A172 (cell line): Measurements from ENCODE around the gene JMY. TPM values are rescaled to one million over a fixed set of nuclear protein-coding genes. Genes with fewer than 3 reads are reported as not detected.

Source experiments
- DNase-seq: peaks from one replicate; pipeline ENCODE4 v3.0.0-alpha.2; 2015; ENCODE audit warnings: low spot score
- total RNA-seq: library from RNA; depleted of rRNA; stranded (reverse); fragments of >200 nt; shearing (Covaris generic); gene quantifications from 2 replicates; pipeline ENCODE4 v1.2.3, GENCODE V29; 2014; rRNA removed

The JMY gene
- total RNA-seq: 10.4 and 12.6 TPM in 2 replicates

GRCh38 chr5:79235634-79236361, at the start of gene JMY:
Gene JMY (plus strand): TSS chr5:79236131. CDS start chr5:79236651, 520 bp downstream.
- DNase-seq: peak; percentile 63

- DNase-seq: no peak
Observed at GRCh38 chr5:79186455-79186854, 49.5 kb upstream of the JMY start.

GRCh38 chr5:79189439-79190234, 46.3 kb upstream of the JMY start:
- DNase-seq: no peak

GRCh38 chr5:79190235-79190529, 45.7 kb upstream of the JMY start:
- no peak for DNase-seq

GRCh38 chr5:79191457-79191856, 44.5 kb upstream of the JMY start:
- peak; percentile 16 for DNase-seq

GRCh38 chr5:79193643-79194042, 42.3 kb upstream of the JMY start:
- peak; percentile 83 for DNase-seq

- DNase-seq: peak; percentile 46
Observed at GRCh38 chr5:79200573-79201183, 35.3 kb upstream of the JMY start.

GRCh38 chr5:79201206-79201605, 34.7 kb upstream of the JMY start:
- DNase-seq: peak; percentile 61

- peak; percentile 97 for DNase-seq
Observed at GRCh38 chr5:79202076-79202475, 33.9 kb upstream of the JMY start.

- DNase-seq: peak; percentile 33
Observed at GRCh38 chr5:79205965-79206364, 30.0 kb upstream of the JMY start.

- DNase-seq: no peak
Observed at GRCh38 chr5:79206541-79206940, 29.4 kb upstream of the JMY start.

- DNase-seq: no peak
Observed at GRCh38 chr5:79209505-79209904, 26.4 kb upstream of the JMY start.

GRCh38 chr5:79224286-79224984, 11.5 kb upstream of the JMY start:
- no peak for DNase-seq

- no peak for DNase-seq
Observed at GRCh38 chr5:79225026-79225425, 10.9 kb upstream of the JMY start.

GRCh38 chr5:79225441-79225840, 10.5 kb upstream of the JMY start:
- DNase-seq: no peak

GRCh38 chr5:79227484-79228025, 8.4 kb upstream of the JMY start:
- DNase-seq: no peak

GRCh38 chr5:79229357-79230174, 6.4 kb upstream of the JMY start:
- DNase-seq: no peak

- DNase-seq: peak; percentile 10
Observed at GRCh38 chr5:79235261-79235633, 684 bp upstream of the JMY start.

- no peak for DNase-seq
Observed at GRCh38 chr5:79236362-79236969, 535 bp downstream of the JMY start.

GRCh38 chr5:79236970-79237739, 1.2 kb downstream of the JMY start:
- DNase-seq: peak; percentile 25
